Fibroblast of lung (primary cell): ENCODE data around the gene PHF1. TPM values are rescaled to one million over a fixed set of nuclear protein-coding genes. Genes with fewer than 3 reads are reported as not detected.

ENCODE experiments used
- DNase-seq, 2 donors: peaks; one replicate each; pipeline versions ENCODE4 v3.0.0 to v3.0.0-alpha.2; 2010; ENCODE audit warnings: low read depth in 2 of 2
- H2AFZ ChIP-seq: 2 replicates; pipeline ENCODE4 v1.5.1; 2012; ENCODE audit warnings: low read length, control low read depth, inconsistent platforms
- H3K27ac ChIP-seq: 2 replicates; pipeline ENCODE4 v1.5.1; 2011; ENCODE audit warnings: low read length, control low read depth; ENCODE audit not compliant: insufficient read depth
- H3K27me3 ChIP-seq: 2 replicates; pipeline ENCODE4 v1.5.1; 2011; ENCODE audit warnings: mild to moderate bottlenecking, low read length; ENCODE audit not compliant: control insufficient read depth, insufficient read depth
- H3K36me3 ChIP-seq: 2 replicates; pipeline ENCODE4 v1.5.1; 2011; ENCODE audit warnings: low read length; ENCODE audit not compliant: control insufficient read depth, insufficient read depth
- H3K4me1 ChIP-seq: 2 replicates; pipeline ENCODE4 v1.5.1; 2011; ENCODE audit warnings: low read length; ENCODE audit not compliant: control insufficient read depth, insufficient read depth; ENCODE audit errors: extremely low read depth
- H3K4me2 ChIP-seq: 2 replicates; pipeline ENCODE4 v1.5.1; 2011; ENCODE audit warnings: low read length, control low read depth; ENCODE audit not compliant: insufficient read depth; ENCODE audit errors: extremely low read depth
- H3K4me3 ChIP-seq, 4 experiments: fragments of 200-600 bp in 1 of 4; sonication (generic) in 1 of 4; replicated peaks in 1 of 4; 2 replicates each; pipeline ENCODE4 v1.5.1; 2011 to 2016; ENCODE audit warnings: low read length in 4 of 4, low read depth in 3 of 4, mild to moderate bottlenecking in 3 of 4, control low read depth in 2 of 4, inconsistent platforms in 1 of 4, mixed read lengths in 1 of 4; ENCODE audit not compliant: insufficient read depth in 1 of 4; ENCODE audit errors: control extremely low read depth in 1 of 4
- H3K79me2 ChIP-seq: 2 replicates; pipeline ENCODE4 v1.5.1; 2012; ENCODE audit warnings: mild to moderate bottlenecking, low read length, inconsistent platforms; ENCODE audit not compliant: control insufficient read depth, insufficient read depth
- H3K9ac ChIP-seq: 2 replicates; pipeline ENCODE4 v1.5.1; 2011; ENCODE audit warnings: mild to moderate bottlenecking, low read length, control low read depth; ENCODE audit not compliant: insufficient read depth
- H3K9me3 ChIP-seq: 2 replicates; pipeline ENCODE4 v1.5.1; 2012; ENCODE audit warnings: low read depth, low read length; ENCODE audit not compliant: control insufficient read depth, insufficient read depth
- H4K20me1 ChIP-seq: 2 replicates; pipeline ENCODE4 v1.5.1; 2011; ENCODE audit warnings: low read length; ENCODE audit not compliant: control insufficient read depth, insufficient read depth; ENCODE audit errors: extremely low read depth
- CTCF ChIP-seq, 2 donors: IDR thresholded peaks in 1 of 2; conservative IDR thresholded peaks in 1 of 2; 1 replicate in 1 of 2; 2 replicates in 1 of 2; pipeline ENCODE4 v1.5.1; 2011 to 2012; ENCODE audit warnings: low read length in 2 of 2, control low read depth in 1 of 2, inconsistent platforms in 1 of 2, low read depth in 1 of 2, mild to moderate bottlenecking in 1 of 2
- EZH2 ChIP-seq: IDR thresholded peaks from 2 replicates; pipeline ENCODE4 v1.5.1; 2012; ENCODE audit warnings: low read length, control low read depth, mild to moderate bottlenecking; ENCODE audit errors: missing control alignments
- polyA plus RNA-seq, 2 donors: library from polyadenylated mRNA; depleted of rRNA in 1 of 2; stranded (reverse) in 1 of 2; unstranded in 1 of 2; fragments of >200 nt; gene quantifications; 2 replicates each; pipeline ENCODE4 v1.2.1, GENCODE V29; 2011 to 2012; ENCODE audit warnings: missing spikeins in 1 of 2
- total RNA-seq: library from RNA; depleted of rRNA; stranded (reverse); fragments of >200 nt; gene quantifications from 2 replicates; pipeline ENCODE4 v1.2.1, GENCODE V29; 2014

Gene PHF1
- total and polyA plus RNA-seq, 2 donors (not counting 1 experiment from before 2014, with no cell fraction given) = 28.9 to 29.6 TPM

GRCh38 chr6:33430991-33431879, 20.4 kb downstream of the PHF1 start:
- Histone ChIP-seq H3K4me2 (peak overlapping the region; percentile 72), H3K4me1 (peaks cover 29% of the 10 kb centered on the region), H4K20me1 (no peaks in the 10 kb centered on the region), H3K36me3 (peaks cover 11% of the 10 kb centered on the region), H2AFZ (no peak overlapping the region), H3K79me2 (peaks cover 25% of the 10 kb centered on the region), H3K27ac (peak overlapping the region; percentile 38), H3K9me3 (no peaks in the 10 kb centered on the region), H3K4me3 (no peak overlapping the region), H3K9ac (no peak overlapping the region), H3K27me3 (no peaks in the 10 kb centered on the region)
- TF ChIP-seq CTCF (conservative IDR thresholded peaks at IDR 0.05 in 1 of 2, IDR thresholded peaks at IDR 0.05 in 1 of 2; ENCODE audit: low read depth in 1 of 2, low read length in 2 of 2) (no peak), EZH2 (no peak)
- peak; percentile 53 to 71 for DNase-seq

- Histone ChIP-seq H3K4me3 (no peak overlapping the region), H3K79me2 (peaks cover 24% of the 10 kb centered on the region), H3K9ac (no peak overlapping the region), H3K9me3 (no peaks in the 10 kb centered on the region), H3K27ac (no peak overlapping the region), H3K27me3 (no peaks in the 10 kb centered on the region), H3K4me2 (no peak overlapping the region), H3K4me1 (peaks cover 26% of the 10 kb centered on the region), H4K20me1 (no peaks in the 10 kb centered on the region), H3K36me3 (peaks cover 13% of the 10 kb centered on the region), H2AFZ (no peak overlapping the region)
- DNase-seq = no peak
- TF ChIP-seq EZH2 = no peak
- TF ChIP-seq CTCF (conservative IDR thresholded peaks at IDR 0.05 in 1 of 2, IDR thresholded peaks at IDR 0.05 in 1 of 2; ENCODE audit: low read depth in 1 of 2, low read length in 2 of 2) = no peak
Measured at GRCh38 chr6:33431880-33432541, 21.2 kb downstream of the PHF1 start.

- no peak for DNase-seq
- Histone ChIP-seq H3K4me2 (no peak overlapping the region), H3K9ac (no peak overlapping the region), H3K4me3 (no peak overlapping the region), H3K4me1 (peaks cover 22% of the 10 kb centered on the region), H2AFZ (no peak overlapping the region), H3K36me3 (peaks cover 16% of the 10 kb centered on the region), H4K20me1 (no peaks in the 10 kb centered on the region), H3K27me3 (no peaks in the 10 kb centered on the region), H3K9me3 (no peaks in the 10 kb centered on the region), H3K27ac (no peak overlapping the region), H3K79me2 (peaks cover 19% of the 10 kb centered on the region)
- TF ChIP-seq EZH2 (no peak), CTCF (conservative IDR thresholded peaks at IDR 0.05 in 1 of 2, IDR thresholded peaks at IDR 0.05 in 1 of 2; ENCODE audit: low read depth in 1 of 2, low read length in 2 of 2) (no peak)
Measured at GRCh38 chr6:33432546-33432945, 21.7 kb downstream of the PHF1 start.
